Measurements from ENCODE around the gene CGB8.
"Not testable (repeated sequence)": the region's sequence is repeated elsewhere in the genome, so short reads cannot be mapped to it uniquely, and the experiment has no call there.

DNA sequence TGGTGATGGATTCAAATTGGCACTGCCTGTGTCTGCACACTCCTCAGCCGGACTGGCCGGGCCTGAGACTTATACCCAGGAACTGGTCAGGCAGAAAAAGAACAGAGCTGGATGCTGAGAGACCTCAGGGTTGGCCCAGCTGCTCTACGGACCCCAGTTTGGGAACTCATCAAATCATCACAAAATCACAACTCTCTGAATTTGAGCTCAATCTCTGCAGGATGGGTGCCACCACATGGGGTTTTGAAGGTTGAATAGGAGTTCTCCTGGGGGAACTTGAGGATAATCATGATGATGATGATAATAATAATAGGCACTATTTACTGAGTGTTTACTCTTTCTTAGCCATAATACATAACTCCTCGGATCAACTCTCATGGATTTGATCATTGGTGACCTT, 6.2 kb downstream of the CGB8 start:
- TF ChIP-seq, protein P1, sequence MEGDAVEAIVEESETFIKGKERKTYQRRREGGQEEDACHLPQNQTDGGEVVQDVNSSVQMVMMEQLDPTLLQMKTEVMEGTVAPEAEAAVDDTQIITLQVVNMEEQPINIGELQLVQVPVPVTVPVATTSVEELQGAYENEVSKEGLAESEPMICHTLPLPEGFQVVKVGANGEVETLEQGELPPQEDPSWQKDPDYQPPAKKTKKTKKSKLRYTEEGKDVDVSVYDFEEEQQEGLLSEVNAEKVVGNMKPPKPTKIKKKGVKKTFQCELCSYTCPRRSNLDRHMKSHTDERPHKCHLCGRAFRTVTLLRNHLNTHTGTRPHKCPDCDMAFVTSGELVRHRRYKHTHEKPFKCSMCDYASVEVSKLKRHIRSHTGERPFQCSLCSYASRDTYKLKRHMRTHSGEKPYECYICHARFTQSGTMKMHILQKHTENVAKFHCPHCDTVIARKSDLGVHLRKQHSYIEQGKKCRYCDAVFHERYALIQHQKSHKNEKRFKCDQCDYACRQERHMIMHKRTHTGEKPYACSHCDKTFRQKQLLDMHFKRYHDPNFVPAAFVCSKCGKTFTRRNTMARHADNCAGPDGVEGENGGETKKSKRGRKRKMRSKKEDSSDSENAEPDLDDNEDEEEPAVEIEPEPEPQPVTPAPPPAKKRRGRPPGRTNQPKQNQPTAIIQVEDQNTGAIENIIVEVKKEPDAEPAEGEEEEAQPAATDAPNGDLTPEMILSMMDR (IDR thresholded peaks at IDR 0.05), result not testable (repeated sequence)
- TF ChIP-seq POLR2A (IDR thresholded peaks at IDR 0.05), result not testable (repeated sequence)
